SW 1271 (cell line): ENCODE data around the gene GPR156.
"Not testable (repeated sequence)": the region's sequence is repeated elsewhere in the genome, so short reads cannot be mapped to it uniquely, and the experiment has no call there.

ENCODE experiments used
- DNase-seq, 2 experiments: peaks; one replicate each; lab custom pipeline; 2025; lab: John Stamatoyannopoulos, UW

Gene GPR156

DNA sequence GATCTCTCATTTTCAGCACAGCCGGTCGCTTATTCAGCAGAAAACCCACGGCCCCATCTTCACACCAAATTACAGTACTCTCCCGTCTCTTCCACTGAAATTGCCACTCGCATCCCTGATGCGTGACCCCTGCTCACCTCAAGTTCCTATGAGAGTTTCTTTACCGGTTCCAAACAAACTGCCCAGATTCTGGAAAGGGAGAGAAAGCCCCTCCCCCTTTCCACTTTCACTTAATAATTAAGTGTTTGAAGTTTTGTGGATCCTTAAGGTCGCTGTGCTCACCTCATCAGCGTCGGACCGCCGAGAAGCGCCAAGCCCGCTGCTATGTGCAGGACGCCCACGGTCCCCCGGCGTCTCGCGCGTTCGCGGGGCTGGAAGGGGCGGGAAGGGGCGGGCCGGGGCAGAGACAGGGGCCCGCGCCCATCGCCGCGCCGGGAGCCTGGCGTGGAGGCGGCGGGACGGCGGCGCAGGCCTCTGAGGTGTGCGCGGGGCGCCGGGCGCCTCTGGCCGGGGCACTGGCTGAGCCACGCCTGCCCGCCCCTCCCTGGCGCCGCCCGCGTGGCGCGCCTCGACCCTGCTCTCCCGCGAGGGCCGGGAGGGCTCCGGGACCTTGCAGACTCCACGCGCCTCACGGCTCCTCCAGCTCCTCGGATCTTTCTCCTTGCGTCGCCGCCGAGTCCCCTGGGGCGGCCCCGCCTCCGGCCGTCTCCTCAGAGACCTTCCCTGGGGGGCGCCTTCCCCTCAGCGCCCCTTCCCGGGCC is at the start of gene GPR156:
GPR156 (minus strand) TSS at position 476 of the 761 bp plus-strand sequence. CDS start 41,124 bp downstream, outside the sequence.
- DNase-seq: no peak

DNA sequence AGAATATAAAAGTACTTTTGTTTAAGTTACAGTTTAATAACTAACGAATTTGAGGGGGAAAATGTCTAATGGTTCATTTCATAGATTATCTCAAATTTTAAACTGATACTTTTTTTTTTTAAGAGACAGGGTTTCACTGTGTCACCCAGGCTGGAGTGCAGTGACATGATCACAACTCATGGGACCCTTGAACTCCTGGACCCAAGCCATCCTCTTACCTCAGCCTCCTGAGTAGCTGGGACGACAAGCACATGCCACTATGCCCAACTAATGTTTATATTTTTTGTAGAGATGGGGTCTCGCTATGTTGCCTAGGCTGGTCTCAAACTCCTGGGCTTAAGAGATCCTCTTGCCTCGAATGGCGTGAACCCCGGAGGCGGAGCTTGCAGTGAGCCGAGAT is 47.6 kb upstream of the GPR156 start:
- DNase-seq: no peak

DNA sequence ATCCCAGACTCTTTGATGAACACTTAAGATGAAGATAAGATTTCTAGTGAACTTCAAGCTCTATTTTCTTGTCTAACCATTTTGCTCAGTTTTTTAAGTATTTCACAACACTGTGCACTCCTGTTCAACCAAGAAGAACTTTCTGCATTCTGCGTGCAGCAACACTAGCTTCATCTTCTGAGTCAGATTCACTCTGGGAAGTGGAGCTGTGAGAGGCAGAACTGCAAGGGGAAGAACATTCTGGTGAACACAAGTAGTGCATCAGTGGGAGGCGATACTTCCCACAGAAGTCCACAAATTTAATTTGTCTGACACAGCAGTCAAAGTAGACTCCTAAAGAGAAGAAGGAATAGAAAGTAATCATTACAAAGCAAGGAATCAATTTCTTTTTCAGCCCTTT is 46.1 kb upstream of the GPR156 start:
- DNase-seq: no peak

DNA sequence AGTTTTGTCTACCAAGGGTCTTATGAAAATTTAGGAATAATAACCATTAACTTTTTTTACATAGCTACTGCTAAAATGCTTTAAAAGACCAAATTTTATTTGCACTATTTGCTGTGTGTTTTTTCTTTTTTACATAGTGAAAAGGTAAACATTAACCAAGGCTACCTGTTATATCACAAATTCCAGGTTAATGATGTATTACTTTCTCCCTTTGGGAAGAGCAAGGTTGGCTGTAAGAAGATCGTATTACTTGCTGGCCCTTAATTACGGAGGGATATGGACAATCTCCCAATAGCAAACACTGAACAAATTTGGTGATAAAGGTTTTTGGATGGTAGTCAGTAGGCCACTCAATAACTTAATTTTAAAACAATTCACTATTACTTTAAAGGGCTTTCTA is 41.8 kb upstream of the GPR156 start:
- no peak for DNase-seq

DNA sequence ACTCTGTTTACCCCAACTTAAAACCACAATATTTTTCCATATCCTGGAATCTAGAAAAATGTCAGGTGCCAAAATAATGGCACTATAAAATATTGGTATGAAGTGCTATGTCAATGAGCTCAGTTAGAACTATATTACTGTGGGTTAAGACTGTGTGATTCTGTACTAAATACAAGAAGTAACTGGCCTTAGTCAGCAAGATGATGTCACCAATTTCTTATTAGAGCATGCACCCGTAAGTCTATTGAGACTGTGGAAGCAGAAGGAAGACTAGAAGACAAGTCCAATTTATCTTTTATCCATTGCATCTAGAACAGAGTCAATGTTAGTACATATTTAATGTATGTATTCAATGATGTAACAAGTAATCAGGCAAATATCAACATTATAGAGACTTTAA is 39.2 kb upstream of the GPR156 start:
- no peak for DNase-seq

DNA sequence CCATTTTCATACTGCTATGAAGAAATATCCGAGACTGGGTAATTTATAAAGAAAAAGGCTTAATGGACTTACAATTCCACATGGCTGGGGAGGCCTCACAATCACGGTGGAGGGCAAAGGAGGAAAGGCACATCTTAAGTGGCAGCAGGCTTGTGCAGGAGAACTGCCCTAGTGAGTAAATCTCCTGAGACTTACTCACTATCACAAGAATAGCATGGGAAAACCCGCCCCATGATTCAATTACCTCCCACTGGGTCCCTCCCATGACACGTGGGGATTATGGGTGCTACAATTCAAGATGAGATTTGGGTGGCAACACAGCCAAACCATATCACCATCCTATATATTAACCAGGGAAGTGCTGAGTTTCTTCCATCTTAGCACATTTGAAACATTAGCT is 38.7 kb upstream of the GPR156 start:
- DNase-seq: not testable (repeated sequence)

DNA sequence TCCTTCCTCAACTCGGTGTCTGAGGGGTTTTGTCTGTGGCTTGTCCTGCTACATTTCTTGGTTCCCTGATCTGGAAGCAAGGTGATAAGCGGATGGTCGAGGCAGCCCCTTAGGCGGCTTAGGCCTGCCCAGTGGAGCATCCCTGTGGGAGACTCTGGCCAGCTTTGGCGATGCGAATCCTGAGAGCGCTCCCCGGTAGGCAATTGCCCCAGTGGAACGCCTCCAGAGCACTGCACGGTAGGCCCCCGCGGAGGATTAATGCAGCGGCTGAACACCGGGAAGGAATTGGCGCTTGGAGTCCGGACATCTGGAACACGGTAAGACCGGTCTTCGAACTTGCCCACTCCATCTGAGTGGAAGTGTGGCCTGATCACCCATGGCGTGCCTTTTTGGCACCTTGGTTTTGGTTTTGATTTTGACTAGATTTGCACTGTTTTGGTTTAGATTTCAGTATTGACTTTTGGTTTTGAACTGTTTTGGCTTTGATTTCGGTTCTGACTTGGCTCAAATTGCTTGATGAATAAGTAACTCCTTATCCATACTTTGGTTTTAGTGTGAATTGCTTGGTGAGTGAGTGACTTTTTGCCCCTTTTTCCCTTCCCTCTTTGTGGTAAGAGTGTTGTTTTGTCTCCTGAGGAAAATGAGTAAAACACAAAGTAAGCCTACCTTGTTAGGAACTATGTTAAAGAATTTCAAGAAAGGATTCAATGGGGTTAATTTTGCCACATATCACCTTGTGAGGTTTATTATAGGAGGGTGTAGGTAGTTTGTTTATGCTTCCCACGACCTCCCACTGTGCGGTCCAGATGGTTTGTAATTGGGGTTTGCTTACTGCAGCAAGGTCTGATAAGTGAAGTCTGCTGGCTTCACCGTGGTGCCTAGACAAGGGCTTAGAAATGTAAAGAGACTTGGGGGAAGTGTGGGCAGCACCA is 27.1 kb upstream of the GPR156 start:
- no peak for DNase-seq

DNA sequence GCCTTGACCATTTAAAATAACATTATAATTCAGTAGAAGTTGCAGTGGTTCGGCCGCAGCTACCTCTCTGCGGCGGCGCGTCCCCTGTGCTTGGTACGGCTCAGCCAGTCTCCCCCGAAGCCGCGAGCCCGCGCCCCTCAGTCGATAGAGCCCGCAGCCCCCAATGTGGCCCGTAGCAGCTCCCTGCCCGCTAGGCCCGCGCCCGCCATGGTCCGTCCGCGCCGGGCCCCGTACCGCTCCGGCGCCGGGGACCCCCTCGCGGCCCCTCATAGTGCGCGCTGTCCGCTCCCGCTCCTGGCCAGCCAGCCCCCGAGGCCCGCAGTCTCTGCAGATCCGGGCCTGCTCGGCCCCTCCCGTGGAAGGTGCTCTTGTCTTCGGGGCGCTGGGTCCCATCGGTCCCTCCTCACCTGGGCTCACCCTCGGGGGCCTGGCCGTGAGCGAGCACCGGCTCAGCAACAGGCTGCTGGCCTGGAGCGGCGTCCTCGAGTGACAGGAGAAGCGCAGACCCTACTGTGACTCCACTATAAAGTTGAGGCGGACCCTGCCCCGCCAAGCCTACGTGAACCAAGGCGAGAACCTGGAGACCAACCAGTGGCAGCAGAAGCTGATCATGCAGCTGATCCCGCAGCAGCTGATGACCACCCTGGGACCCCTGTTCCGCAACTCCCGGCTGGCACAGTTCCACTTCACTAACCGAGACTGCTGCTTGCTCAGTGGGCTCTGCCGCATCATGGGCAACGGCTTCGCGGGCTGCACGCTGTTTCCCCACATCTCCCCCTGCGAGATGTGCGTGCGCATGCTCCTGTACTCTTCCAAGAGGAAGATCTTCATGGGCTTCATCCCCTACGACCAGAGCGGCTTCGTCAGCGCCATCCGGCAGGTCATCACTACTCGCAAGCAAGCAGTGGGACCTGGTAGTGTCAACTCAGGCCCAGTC is 21.8 kb upstream of the GPR156 start:
- DNase-seq: no peak

DNA sequence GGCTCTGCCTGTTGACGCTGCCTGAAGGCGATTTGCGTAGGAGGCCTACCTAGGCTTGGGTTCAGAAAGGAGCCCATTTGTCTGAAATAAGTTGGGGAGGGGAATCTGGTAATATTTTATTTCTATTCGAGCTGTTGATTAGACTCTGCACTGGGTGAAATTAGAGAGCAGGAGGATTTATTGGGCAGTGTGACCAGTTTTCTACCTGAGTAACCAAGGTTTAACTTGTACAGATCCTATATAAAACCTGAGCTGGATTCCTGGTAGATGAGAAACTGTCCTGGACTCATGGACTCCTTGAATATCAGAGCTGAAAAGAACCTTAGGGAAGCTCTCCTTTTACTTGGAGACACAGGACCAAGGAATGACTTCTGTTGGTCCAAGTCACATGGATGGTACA is 19.6 kb upstream of the GPR156 start:
- DNase-seq: no peak

DNA sequence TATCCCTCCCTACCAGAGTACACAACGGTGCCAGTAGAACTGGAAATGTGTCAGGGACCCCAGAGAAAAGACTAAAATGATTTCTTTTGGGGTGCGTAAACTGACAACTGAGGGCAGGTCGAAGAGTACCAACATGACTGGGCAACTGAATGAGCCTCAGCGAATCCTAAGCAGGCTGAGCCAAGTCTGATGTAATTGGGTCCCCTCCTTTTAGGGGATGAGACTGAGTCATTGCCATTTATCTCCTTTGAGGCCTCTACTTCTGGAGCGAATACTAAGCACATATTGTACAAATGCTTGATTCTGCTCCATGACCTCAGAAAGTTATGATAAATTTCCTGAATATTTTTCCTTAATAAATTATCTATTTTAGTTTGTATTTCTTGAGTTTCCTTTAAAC is 17.3 kb upstream of the GPR156 start:
- DNase-seq: no peak

DNA sequence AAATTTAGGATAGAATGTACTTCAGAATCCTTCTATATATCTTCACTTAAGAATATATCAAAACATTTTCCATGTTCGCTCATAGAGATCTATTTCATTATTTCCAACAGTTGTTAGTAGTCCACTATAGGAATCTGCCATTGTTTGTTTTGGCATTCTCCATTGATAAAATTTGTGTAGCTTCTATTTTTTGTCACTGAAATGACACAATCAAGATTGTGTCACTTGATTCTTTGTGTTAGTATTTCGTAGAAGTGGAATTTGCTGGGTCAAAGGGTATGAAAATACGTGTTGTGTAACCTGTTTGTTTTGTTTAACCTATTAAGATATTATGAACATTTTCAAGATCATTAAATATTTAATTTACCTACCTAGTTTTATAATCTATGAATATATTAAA is 15.9 kb upstream of the GPR156 start:
- DNase-seq: no peak

DNA sequence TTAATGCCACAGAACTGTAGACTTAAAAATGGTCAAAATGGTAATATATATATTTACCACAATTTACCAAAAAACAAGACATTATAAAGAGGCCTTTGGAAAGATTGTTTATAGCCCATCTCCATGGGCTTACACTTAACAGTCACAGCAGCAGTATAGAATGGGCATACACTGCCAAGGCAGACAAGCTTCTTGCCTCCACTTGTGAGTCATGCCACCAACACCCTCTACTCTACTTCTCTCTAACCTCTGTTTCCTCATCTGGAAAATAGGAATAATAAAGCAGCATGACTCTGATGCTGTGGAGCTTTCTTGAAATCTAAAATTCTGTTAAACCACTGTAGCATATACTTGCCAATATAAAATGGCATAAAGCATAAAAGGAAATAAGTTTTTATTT is 14.4 kb upstream of the GPR156 start:
- no peak for DNase-seq

DNA sequence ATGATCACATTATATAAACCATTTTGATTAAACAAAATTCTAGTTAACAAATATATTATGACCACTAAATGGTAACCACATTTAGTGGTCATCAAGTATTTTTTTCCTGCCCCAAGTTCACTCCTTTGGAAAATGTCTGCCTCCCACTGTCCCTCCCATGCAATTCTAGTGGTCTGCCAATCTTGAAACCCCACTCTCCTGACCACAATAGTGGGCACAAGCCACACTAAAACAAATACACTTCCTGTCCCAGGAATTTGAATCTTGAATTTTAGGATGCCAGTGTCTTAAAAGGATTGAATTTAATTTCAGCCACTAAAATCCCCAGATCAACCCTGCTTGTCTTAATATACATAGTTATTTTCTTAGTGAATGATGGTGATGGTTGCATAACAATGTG is 14.0 kb upstream of the GPR156 start:
- no peak for DNase-seq

DNA sequence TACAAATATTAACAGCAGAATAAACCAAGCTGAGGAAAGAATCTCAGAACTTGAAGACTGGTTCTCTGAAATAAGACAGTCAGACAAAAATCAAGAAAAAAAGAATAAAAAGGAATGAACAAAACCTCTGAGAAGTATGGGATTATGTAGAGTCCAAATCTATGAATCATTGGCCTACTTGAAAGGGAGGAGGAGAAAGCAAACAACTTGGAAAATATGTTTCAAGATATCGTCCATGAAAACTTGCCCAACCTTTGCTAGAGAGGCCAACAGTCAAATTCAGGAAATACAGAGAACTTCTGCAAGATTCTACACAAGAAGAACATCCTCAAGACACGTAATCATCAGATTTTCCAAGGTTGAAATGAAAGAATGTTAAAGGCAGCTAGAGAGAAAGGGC is 6.5 kb upstream of the GPR156 start:
- DNase-seq: not testable (repeated sequence)

DNA sequence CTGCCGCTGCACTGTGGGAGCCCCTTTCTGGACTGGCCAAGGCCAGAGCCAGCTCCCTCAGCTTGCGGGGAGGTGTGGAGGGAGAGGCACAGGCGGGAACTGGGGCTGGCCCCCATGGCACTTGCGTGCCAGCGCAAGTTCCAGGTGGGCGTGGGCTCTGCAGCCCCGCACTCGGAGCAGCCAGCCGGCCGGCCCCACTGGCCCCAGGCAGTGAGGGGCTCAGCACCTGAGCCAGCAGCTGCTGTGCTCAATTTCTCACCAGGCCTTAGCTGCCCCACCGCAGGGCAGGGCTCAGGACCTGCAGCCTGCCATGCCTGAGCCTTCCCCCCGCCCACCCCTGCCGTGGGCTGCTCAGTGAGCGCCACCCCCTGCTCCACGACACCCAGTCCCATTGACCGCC is 4.6 kb upstream of the GPR156 start:
- no peak for DNase-seq

DNA sequence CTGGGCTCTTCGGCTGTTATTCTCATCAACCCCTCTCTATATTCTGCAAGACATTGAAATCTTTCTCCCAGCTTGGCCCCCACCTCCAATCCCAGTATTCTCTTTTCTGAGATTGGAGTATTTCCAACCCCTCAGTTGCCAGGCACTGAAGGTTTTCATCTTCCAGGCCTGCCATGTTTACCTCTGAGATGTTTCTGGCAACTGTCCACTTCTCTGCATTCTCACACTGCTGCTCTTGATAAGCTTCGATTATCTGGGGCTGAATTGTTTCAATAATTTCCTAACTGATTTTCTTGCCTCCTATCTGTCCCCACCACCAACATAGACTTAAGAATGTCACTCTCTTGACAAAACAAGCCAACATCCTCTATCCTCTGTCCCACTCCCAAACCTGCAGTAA is 1.4 kb upstream of the GPR156 start:
- no peak for DNase-seq

DNA sequence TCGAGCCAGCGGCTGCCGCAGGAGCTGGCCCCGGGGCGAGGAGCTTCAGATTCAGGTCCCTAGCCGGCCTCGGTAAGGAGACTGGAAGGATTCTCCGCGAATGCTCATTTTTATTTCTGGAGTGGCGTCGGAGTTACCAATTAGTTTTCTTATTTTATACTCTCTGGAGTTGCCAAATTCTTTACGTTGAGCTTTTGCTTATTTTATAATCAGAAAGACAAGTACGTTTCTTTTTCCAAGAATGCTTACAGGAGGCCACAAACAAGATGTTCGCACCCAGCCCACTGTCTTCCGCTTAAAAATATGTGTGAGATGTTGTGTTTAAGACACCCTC is 453 bp upstream of the GPR156 start:
- DNase-seq: no peak

DNA sequence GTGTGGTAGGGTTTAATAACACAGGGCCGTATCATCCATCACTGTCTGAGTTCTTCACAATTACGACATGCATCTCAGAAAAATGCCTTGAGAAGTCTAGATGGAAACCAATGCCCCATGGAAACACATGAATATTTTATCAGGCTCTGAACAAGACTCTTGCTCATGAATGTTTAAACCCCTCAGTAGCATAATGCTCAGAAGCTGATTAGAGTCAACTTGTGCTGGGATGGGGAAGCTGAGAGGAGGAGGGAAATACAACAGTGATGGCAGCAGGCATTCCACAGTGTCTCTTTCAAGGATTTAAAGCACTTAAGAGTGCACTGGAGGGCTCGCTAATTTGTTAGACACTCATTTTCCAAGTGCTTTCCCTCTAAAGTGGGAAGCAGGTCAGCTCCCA is 3.8 kb downstream of the GPR156 start:
- DNase-seq: no peak

DNA sequence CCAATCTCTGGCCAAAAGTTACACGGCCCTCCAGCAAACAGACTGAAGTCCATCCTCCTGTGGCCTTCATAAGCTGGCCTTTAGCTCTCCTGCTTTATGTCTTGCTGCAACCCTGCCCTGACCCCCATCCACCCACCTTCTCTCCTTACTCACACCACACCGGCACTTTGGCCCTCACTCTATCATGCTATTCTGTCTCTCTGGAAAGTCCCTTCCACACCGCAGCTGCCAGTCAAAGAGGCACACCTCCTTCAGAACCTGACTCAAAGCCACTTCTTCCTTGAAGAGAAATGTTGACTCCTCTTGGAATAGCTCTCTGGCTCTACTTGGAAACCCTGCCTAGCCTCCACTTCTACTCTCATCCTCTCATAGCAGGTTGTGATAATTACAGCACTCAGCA is 4.5 kb downstream of the GPR156 start:
- DNase-seq: no peak

DNA sequence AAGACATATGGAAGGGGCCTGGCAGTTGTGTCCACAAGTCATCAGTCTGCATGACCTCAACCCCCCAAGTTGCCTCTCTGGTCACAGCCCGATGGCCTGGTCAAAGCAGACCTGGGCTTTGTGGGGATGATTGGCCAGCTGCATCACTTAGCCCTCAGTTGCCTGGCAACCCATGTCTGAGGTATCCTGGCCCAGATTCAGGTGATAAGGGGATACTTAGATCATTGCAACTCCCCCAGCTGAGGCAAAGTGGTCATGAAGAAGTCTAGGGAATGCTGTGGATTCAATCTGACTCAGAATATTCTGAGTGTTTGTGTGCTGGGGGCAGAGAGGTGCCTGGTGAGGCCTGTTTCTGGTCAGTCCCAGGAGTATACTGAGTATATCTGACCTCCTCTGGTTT is 5.0 kb downstream of the GPR156 start:
- no peak for DNase-seq

DNA sequence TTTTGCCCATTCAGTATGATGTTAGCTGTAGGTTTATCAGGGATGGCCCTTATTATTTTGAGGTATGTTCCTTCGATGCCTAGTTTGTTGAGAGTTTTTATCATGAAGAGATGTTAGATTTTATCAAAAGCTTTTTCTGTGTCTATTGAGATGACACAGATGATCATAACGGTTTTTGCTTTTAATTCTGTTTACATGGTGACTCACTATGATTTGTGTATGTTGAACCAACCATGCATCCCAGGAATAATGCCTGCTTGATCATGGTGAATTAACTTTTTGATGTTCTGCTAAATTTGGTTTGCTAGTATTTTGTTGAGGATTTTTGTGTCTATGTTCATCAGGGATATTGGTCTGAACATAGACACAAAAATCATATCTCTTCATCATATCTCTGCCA is 8.3 kb downstream of the GPR156 start:
- no peak for DNase-seq

DNA sequence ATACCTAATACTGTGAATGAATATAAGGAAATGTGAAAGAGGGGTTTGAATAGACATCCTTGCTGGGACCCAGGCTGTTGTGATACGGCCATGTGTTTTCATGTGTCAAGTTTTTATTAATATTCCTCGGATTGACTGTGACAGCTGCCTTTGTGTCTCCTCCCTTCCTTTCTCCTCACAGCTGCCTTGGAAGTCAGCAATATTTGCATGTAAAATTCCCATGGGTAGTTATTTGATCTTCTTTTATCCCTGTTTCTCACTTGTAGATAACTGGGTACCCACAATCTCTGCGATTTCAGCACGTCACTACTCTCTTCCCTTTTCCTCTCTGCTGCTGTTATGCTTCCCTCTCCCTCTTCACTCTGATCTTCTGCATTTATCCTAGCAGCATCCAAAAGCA is 9.4 kb downstream of the GPR156 start:
- DNase-seq: no peak
